AG08395 (cell line): ENCODE results near the gene SKI.
"Not testable (repeated sequence)": the region's sequence is repeated elsewhere in the genome, so short reads cannot be mapped to it uniquely, and the experiment has no call there.

Experiments used
- DNase-seq: peaks from one replicate; pipeline ENCODE4 v3.0.0; 2012; ENCODE audit warnings: mixed read lengths, low spot score

The SKI gene

DNA sequence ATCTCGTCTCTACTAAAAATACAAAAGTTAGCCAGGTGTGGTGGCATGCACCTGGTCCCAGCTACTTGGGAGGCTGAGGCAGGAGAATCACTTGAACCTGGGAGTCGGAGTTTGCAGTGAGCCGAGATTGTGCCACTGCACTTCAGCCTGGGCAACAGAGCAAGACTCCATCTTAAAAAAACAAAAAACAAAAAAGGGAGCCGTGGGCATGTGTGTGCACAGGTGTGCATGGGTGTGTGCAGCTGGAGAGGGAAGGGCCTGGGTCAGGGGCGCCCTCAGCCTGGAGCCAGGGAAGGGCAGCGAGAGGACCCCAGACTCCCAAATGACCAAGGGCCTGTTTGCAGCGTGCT lies 18.9 kb downstream of the SKI start:
- DNase-seq = not testable (repeated sequence)

GRCh38 chr1:2247760-2248126 lies 19.6 kb downstream of the SKI start:
- DNase-seq = no peak

GRCh38 chr1:2248127-2248826 lies 20.2 kb downstream of the SKI start:
- no peak for DNase-seq

DNA sequence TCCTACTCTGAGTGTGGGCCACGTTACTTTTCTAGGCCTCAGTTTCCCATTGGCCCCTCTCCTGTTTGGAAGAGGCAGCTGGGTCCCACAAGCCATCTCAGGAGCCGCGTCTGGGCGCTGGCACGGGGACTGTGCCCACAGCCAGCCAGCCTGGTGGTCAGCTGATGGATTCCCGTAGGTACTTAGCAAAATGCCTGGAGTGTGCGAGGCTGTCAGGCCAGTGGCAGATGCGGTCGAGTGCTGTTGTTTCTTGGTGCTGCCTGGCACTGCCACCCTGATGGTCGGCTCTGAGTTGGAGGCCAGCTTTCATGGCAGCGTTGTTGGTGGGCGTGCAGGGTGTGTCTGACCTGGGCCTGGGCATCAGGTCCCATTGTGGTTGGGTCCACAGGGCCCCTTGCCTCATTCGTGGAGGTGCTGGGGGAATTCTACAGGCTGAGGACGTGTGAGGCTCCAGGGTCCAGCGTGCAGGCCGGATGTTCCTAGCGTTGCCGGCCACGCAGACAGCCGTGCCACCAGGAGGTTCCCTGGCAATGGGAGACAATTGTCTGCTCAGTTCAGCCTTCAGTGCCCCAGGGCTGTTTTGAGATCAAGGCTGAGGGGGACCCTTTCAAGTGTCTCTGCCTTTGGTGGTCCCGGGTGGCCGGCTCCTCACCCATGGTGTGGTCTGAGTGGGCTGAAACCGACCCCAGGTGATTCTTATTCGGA lies 20.9 kb downstream of the SKI start:
- DNase-seq = no peak

GRCh38 chr1:2249559-2249906 lies 21.4 kb downstream of the SKI start:
- DNase-seq = no peak

GRCh38 chr1:2250721-2251281 lies 22.7 kb downstream of the SKI start:
- DNase-seq = no peak

DNA sequence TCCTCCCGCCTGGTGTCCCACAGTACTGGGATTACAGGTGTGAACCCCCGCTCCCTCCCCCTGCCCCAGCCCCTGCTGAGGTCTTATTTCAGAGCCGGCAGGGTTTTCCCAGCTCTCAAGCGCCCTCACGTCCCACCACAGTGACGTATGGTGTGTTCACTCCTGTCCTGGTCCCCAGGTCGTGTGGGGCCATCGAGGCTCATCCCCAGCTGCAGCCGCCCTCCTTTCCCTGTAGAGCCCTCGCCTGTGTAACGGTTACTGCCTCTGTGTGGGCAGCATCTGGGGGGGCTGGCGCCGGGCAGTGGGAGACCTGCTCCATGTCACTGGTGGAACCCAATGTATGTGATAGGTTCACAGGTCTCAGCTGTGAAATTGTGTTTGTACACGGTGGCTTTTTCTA lies 23.2 kb downstream of the SKI start:
- DNase-seq = no peak

DNA sequence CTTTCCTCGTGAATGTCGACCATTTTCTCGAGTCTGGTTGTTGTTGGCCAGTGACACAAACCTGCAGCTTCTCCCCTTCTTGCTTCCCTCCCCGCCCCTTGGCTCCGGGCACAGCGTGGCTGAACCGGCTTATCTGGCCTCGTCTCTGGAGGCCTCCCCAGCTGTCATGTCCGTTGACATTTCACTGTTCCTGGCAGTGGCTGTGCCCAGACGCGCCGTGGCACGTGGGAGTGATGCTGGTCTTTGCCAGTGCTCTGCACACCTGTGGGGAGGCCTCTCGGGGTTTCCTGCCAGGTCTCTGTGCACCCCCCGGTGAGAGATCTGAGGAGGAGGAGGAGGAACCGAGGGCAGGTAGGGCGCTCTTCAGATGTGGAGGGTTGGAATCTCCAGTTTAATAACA lies 23.7 kb downstream of the SKI start:
- no peak for DNase-seq

- no peak for DNase-seq
Measured at GRCh38 chr1:2252423-2252822, 24.3 kb downstream of the SKI start.

DNA sequence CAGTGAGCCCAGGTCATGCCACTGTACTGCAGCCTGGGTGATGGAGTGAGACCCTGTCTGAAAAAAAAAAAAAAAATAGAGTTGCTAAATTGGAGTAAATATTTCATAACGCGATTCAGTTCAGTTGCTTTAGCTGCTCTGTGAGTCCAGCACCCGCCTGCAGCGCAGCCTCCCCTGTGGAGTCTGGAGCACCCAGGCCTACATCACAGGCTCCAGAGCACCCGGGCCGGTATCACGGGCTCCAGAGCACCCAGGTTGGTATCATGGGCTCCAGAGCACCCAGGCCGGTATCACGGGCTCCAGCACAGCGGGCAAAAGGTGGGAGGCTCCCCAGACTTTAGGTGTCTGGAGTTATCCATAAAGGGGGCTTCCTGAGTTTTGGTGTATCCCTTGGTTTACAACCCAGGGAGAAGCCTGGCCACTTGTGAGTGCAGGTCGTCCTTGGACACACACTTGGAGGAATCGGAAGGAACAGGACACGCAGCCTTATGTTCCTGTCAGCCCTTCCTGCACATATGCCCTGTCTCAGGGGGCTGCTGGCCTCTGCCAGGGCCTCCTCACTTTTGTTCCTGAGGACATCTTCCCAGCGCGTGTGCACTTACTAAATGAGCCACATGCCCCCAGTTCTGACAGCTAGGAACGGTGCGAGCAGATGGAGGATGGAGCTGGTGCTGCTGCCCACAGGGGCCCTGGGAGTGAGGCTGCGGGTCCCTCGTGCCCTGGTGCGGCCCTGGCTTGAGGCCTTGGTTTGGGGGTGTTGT lies 25.1 kb downstream of the SKI start:
- no peak for DNase-seq

DNA sequence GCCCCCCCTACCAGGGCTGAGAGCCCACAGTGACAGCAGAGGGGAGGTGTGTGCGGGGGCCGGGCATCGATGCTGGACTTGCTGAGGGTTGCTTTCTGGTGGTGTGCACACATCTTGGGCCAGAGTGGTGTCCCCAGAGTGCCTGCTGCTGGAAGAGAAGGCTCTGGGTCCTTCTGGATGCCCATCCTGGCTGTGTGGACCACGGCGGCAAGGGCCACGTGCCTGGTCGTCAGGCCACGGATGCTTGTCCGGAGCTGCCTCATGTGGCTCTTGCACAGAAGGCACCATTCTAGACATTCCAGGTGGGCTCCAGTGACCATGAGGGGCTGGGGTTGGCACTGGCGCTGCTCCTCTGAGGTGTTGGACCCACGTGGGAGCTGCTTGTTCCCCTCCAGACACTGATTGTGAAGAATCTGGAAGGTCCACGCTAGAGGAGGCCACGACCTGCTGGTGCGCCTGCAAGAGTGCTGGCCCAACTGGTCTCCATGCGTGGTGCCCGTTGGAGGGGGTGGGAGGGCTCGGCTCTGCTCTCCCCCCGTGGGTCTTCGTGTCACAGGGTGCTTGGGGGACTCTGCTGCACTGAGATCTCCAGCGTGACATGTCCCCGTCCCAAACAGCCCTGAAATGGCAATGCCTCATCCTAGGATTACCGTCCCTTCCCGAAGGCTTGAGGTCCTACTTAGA lies 25.8 kb downstream of the SKI start:
- DNase-seq = no peak

DNA sequence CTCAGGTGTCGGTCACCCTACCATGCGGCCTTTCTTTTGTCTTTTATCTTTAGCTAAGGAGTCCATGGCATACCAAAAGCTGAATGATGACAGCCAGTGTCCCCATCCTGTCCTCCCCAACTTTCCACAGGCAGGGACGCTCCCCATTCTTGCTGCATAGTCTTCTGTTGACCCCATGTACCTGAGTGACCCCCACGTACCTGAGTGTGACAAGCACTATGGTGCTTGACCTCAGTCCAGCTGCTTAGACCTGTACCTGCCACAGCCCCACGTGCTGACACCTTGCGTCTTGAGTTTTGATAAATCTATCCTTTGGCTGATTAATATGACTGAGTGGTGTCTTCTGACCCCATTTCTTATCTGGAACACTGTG lies 26.9 kb downstream of the SKI start:
- DNase-seq = no peak

GRCh38 chr1:2255420-2256369 lies 27.6 kb downstream of the SKI start:
- peak; percentile 40 for DNase-seq

GRCh38 chr1:2256435-2257244 lies 28.5 kb downstream of the SKI start:
- no peak for DNase-seq

DNA sequence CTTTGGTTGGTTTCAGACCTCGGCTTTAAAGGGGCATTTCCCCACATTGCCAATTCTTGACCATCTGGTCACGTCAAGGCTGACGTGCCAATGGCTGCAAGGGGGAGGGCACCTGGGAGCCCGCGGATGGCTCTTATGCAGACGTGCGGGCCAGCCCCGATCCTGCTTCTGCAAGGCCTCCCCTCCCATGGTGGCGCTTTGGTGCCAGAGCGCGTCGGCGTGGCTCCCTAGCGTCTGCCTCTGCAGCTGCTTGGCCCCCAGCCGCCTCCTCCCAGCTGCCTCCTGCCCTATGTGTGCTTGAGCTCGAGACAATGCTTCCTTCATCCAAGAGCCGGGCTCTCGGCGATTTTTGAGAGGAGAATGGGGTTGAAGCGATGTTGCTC lies 29.1 kb downstream of the SKI start:
- peak; percentile 44 for DNase-seq

DNA sequence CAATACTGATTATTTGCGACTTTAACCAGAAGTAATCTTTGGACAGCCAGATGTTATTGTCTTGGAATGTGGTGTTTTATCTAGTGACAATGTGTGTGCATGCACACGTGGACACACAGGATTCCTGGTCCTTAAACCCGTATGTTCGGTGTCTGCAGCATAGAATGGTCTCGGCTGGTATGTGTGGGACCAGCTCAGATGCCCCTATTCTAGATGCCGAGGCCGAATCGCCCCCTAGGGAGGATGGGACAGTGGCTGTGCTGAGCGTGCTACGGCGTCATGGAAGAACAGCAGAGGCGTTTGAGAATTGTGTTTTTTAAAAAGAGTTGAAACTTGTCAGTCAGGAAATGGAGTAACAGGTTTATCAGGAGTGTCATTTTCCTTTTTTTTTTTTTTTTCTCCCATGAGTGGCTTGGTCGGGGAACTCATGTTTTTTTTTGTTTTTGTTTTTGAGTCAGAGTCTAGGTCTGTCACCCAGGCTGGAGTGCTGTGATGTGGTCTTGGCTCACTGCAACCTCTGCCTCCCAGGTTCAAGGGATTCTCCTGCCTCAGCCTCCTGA lies 30.1 kb downstream of the SKI start:
- no peak for DNase-seq

- no peak for DNase-seq
Measured at GRCh38 chr1:2258996-2259395, 30.9 kb downstream of the SKI start.

- DNase-seq = no peak
Measured at GRCh38 chr1:2259668-2260402, 31.7 kb downstream of the SKI start.

- DNase-seq = not testable (repeated sequence)
Measured at GRCh38 chr1:2260470-2260869, 32.4 kb downstream of the SKI start.

- DNase-seq = no peak
Measured at GRCh38 chr1:2260917-2261316, 32.8 kb downstream of the SKI start.
